ENCODE results near the gene SORCS1.

SORCS1 gene

GRCh38 chr10:106898446-106898845, 266.1 kb downstream of the SORCS1 start:
- no peak for DNase-seq (ENCODE audit: low read depth in 2 of 2)

GRCh38 chr10:106897719-106898118, 266.8 kb downstream of the SORCS1 start:
- no peak for DNase-seq (ENCODE audit: low read depth in 2 of 2)

GRCh38 chr10:106894692-106895091, 269.8 kb downstream of the SORCS1 start:
- no peak for DNase-seq (ENCODE audit: low read depth in 2 of 2)

- DNase-seq (ENCODE audit: low read depth in 2 of 2): no peak
Measured at GRCh38 chr10:106877574-106877973, 286.9 kb downstream of the SORCS1 start.

GRCh38 chr10:106874604-106874889, 290.0 kb downstream of the SORCS1 start:
- no peak for DNase-seq (ENCODE audit: low read depth in 2 of 2)

- DNase-seq (ENCODE audit: low read depth in 2 of 2): no peak
Measured at GRCh38 chr10:106873770-106874603, 290.5 kb downstream of the SORCS1 start.

- no peak for DNase-seq (ENCODE audit: low read depth in 2 of 2)
Measured at GRCh38 chr10:106872176-106872575, 292.3 kb downstream of the SORCS1 start.

GRCh38 chr10:106866244-106866845, 298.2 kb downstream of the SORCS1 start:
- no peak for DNase-seq (ENCODE audit: low read depth in 2 of 2)

- no peak for DNase-seq (ENCODE audit: low read depth in 2 of 2)
Measured at GRCh38 chr10:106864031-106864430, 300.5 kb downstream of the SORCS1 start.

- DNase-seq (ENCODE audit: low read depth in 2 of 2): no peak
Measured at GRCh38 chr10:106863549-106863948, 301.0 kb downstream of the SORCS1 start.

- DNase-seq (ENCODE audit: low read depth in 2 of 2): no peak
Measured at GRCh38 chr10:106859892-106860652, 304.4 kb downstream of the SORCS1 start.

- DNase-seq (ENCODE audit: low read depth in 2 of 2): no peak
Measured at GRCh38 chr10:106857728-106858127, 306.8 kb downstream of the SORCS1 start.

- DNase-seq (ENCODE audit: low read depth in 2 of 2): no peak
Measured at GRCh38 chr10:106857213-106857612, 307.3 kb downstream of the SORCS1 start.

- no peak for DNase-seq (ENCODE audit: low read depth in 2 of 2)
Measured at GRCh38 chr10:106836933-106837663, 327.4 kb downstream of the SORCS1 start.

- DNase-seq (ENCODE audit: low read depth in 2 of 2): no peak
Measured at GRCh38 chr10:106832846-106833245, 331.7 kb downstream of the SORCS1 start.

GRCh38 chr10:106830471-106830870, 334.0 kb downstream of the SORCS1 start:
- no peak for DNase-seq (ENCODE audit: low read depth in 2 of 2)

GRCh38 chr10:106830006-106830405, 334.5 kb downstream of the SORCS1 start:
- no peak for DNase-seq (ENCODE audit: low read depth in 2 of 2)

GRCh38 chr10:106826716-106827115, 337.8 kb downstream of the SORCS1 start:
- no peak for DNase-seq (ENCODE audit: low read depth in 2 of 2)

- no peak for DNase-seq (ENCODE audit: low read depth in 2 of 2)
Measured at GRCh38 chr10:106825576-106826364, 338.7 kb downstream of the SORCS1 start.

GRCh38 chr10:106820579-106820978, 343.9 kb downstream of the SORCS1 start:
- no peak for DNase-seq (ENCODE audit: low read depth in 2 of 2)

GRCh38 chr10:106819490-106819889, 345.0 kb downstream of the SORCS1 start:
- DNase-seq (ENCODE audit: low read depth in 2 of 2): no peak

Measured in stimulated activated CD8-positive, alpha-beta memory T cell treated with anti-CD3 and anti-CD28 coated beads, Interleukin-7, amount 100 ng/mL, for 4 hours (primary cell).